GM21723 (cell line): ENCODE results near the gene RIT1.
"Not testable (repeated sequence)": the region's sequence is repeated elsewhere in the genome, so short reads cannot be mapped to it uniquely, and the experiment has no call there.

ENCODE experiments used
- ATAC-seq: cut with Tn5 transposase; IDR thresholded peaks from one replicate; pipeline ENCODE4 v1.9.1; 2021; ENCODE audit warnings: mild to moderate bottlenecking, moderate library complexity; ENCODE audit not compliant: unreplicated experiment

Gene RIT1

DNA sequence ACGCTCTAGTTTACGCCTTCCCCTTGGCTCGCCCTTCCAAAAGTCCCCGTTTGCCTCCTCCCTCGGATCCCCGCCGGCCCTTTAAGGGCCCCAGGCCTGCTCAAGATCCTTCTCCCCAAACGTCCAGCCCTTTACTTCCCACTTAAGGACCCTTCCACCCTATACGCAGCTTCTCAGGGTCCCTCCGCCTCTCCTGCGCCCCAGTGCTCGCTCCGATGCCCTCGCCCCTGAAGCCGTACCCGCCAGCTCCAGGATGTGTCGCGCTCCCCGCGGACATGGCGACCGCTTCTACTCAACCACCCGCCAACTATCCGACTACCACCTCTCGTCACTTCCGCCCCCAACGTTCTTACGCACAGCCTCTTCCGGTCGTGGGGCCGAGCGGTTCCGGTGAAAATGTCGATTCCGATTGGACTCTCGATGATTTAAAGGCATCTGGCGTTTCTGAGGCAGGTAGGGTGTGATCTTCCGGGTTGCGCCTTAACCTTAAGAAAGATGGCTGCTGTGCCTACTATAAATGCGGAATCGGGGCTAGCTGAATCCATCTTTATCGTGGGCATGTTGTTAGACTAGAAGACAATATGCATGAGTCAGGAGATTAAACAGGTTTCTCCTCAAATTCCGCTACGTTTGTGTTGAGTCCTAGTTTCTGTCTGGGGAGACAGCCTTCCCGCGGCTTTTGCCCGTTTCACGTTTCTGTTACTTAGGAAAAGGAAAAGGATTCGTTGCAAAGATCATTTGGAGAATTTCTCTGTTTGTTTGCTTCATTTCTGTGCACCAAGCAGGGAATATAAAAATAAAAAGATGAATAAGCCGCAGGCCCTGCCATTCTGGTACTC, 23.2 kb upstream of the RIT1 start, which contains the start of gene KHDC4:
KHDC4 (minus strand) TSS at position 317 of the 839 bp plus-strand sequence; CDS start at position 277, 40 bp downstream.
- ATAC-seq: peak; percentile 90

DNA sequence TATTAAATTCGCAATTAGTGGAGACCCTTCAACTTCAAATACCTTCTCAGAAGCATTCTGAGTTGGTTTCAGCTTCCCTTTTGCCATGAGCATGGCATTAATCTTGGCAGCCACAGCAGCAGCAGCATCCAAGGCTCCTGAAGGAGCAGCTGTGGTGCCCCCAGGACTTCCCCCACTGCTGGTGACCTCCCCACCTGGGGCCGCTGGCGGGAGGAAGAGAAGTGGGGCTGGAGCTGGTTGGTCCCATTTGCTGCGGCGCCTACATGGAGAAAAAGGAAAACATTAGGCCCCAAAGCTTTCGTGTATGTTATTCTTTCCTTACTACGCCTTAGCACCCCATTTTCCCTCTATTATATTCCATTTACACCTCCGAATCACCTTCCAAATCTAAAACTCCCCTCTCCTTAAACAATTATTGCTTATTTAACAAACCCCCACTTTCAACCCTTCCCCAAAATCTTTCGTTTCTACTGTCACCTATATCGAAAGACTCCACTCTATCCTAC, 22.5 kb upstream of the RIT1 start:
- ATAC-seq: no peak

- no peak for ATAC-seq
These were observed 21.3 kb upstream of the RIT1 start for GRCh38 chr1:155932487-155932886.

DNA sequence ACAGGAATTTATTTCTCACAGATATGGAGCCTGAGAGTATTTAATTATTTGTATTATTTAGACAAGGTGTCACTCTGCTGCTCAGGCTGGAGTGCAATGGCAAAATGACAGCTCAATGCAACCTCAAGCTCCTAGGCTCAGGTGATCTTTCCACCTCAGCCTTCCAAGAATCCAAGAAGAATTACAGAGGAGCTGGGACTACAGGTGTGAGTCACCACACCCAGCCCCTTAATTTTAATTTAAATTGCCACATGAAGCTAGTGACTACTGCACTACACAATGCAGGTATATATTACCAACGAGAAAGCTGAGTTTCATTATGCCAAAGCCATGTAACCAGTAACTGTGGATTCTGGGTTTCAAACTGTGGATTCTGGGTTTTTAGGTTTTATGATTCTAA, 20.9 kb upstream of the RIT1 start:
- no peak for ATAC-seq

- ATAC-seq: no peak
These were observed 20.3 kb upstream of the RIT1 start for GRCh38 chr1:155931332-155932038.

DNA sequence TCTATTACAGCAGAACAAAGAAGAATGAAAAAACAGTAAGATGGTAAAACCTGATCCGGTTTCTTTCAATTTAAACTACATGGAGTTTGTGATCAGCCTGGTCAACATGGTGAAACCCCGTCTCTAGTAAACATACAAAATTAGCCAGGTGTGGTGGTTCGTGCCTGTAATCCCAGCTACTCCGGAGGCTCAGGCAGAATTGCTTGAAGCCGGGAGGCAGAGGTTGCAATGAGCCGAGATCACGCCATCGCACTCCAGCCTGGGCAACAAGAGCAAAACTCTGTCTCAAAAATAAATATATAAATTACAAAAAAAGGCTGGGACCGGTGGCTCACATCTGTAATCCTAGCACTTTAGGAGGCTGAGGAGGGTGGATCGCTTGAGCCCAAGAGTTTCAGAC, 19.6 kb upstream of the RIT1 start:
- not testable (repeated sequence) for ATAC-seq

DNA sequence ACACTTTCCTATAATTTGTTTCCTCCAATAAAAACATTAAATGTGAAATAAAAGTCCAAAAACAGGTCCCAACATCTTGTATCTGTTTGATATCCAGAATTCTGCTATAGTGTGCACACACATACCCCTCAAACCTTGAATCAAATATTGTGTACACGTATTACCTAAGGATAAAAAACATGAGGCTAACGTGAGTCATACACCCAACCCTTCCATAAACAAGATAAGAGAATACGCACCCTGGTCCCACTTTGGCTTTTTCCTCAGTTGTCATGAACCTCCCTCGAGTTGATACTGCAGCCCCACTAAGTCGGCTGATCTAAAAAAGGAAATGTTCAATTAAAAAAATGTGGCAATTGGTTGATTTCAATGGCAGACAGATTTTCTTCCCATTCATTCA, 17.9 kb upstream of the RIT1 start:
- ATAC-seq: no peak

GRCh38 chr1:155925506-155925905, 14.4 kb upstream of the RIT1 start:
- ATAC-seq: no peak

GRCh38 chr1:155920717-155921116, 9.6 kb upstream of the RIT1 start:
- ATAC-seq: no peak

DNA sequence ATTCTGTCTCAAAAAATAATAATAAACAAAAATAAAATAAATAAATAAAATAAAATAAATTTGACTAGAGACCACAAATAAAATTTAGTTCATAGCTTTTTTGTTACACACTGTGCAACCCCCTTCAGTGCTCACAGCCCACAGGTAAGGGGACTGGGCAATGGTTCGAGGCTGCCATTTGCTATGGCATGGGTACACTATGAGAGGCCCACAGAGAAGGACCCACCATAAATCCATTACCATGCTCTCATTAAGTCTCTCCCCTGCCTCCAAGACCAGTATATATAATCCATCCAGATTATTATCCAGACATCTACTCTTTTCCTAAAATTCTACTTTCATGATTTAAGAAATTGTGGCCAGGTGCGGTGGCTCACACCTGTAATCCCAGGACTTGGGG, 8.7 kb upstream of the RIT1 start:
- ATAC-seq: no peak

DNA sequence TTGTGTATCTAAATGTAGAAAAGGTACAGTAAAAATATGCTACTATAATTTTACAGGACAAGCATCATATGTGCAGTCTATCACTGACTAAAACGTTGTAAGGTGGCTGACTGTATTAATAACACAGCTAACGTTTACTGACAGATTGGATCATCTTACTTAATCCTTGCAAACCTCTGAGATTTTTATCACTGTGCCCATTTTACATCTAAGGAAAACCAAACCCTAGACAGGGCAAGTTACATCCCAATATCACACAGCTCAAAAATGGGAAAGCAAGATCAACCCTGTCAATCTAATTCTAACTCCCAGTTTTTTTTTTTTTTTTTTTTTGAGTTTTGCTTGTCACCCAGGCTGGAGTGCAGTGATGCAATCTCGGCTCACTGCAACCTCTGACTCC, 7.5 kb upstream of the RIT1 start:
- ATAC-seq: no peak

- ATAC-seq: no peak
These were observed 3.0 kb upstream of the RIT1 start for GRCh38 chr1:155913969-155914757.

DNA sequence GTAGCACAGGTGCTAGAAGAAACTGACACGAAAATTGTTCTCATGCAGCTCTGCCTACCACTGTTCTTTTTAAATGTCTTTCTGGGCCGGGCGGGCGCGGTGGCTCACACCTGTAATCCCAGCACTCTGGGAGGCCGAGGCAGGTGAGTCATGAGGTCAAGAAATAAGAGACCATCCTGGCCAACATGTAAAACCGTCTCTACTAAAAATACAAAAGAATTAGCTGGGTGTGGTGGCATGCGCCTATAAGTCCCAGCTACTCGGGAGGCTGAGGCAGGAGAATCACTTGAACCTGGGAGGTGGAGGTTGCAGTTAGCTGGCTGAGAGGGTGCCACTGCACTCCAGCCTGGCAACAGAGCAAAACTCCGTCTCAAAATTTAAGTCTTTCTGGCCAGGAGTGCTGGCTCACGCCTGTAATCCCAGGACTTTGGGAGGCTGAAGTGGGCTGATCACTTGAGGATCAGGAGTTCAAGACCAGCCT, 947 bp upstream of the RIT1 start:
- ATAC-seq: no peak

GRCh38 chr1:155910621-155911121, 478 bp downstream of the RIT1 start:
- no peak for ATAC-seq

DNA sequence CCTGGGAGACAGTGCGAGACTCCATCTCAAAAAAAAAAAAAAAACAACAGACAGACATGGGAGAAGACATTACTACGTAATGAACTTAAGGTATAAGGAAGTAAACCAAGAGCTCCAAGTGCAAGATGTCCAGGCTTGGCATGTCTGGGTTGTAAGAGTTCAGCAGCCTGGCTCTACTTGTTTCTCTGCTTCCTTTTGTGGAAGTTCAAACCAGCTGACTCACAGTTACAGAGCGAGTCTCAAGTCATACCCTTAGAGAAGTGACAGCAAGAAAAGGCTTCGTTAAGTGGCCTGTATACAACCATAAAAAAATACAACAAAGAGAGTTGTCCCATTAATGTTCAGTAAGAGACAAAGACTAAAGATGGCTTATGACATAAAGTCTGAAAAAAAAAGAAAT, 1.3 kb downstream of the RIT1 start:
- ATAC-seq: no peak

GRCh38 chr1:155904261-155904660, 6.9 kb downstream of the RIT1 start:
- no peak for ATAC-seq

DNA sequence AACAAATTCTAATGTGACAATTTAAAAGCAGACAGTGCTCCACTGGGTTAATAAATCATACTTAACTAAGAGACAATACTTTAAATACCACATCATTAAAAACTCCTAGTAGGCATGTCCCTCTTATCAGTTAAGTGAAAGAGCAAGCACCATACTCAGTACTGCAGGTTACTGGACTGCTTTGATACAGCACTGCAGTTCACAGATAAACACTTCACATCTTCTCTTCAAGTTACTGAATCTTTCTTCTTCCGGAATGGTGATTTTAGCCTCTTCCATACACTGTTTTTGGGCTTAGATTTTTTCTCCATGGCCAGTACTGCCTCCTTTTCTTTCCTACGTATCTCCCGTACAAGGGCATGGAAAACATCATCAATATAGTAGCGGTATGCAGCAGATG, 11.0 kb downstream of the RIT1 start:
- no peak for ATAC-seq

- ATAC-seq: no peak
These were observed 11.5 kb downstream of the RIT1 start for GRCh38 chr1:155899683-155900082.

DNA sequence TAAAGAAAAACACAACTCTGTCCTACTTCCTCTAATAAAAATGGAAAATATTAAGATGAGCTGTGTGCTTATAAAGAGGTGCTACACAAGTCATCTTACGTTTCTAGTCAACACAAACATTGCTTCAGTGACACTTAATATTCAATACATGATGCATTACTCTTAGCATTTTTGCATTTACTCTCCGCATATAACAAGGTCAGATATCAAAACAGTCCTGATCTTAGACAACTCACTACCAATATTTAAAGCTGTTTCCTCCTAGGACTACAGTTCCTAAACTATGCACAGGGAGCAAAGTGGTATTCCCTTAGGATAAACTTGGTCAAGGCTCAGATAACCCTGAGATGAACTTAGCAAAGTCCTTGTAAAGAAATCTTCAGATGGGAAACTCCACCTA, 12.3 kb downstream of the RIT1 start:
- no peak for ATAC-seq

DNA sequence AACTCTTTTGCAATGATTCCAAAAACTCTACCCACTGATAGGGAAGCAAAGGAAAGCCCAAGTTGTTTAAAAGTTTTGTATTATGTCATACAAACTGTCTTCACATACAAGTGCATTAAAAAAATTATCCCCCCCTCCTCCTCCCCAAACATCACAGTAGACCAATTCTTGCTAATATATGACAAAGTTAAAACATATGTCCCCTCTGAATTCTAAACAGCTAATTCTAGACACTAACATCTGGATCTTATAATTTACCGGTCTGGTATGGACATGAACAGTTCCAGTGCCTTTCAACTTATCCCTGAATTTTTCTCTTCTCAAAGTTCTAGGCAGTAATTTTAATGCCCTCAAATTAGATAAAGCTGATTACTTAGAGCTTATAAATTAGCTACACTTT, 13.4 kb downstream of the RIT1 start:
- no peak for ATAC-seq

DNA sequence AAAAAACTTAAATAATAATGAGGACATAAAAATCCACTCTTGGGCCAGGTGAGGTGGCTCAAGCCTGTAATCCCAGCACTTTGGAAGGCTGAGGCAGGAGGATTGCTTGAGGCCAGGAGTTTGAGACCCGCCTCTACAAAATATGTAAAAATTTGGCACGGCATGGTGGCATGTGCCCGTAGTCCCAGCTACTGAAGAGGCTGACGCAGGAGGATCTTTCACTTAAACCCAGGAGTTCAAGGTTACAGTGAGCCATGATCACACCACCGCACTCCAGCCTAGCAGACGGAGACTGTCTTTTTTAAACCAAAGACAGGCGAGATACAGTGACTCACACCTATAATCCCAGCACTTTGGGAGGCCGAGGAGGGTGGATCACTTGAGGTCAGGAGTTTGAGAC, 14.7 kb downstream of the RIT1 start:
- ATAC-seq: not testable (repeated sequence)
